ENCODE data around the gene NOTCH3. TPM values are rescaled to one million over a fixed set of nuclear protein-coding genes. Genes with fewer than 3 reads are reported as not detected.
A peak's percentile ranks its signal among the peaks of the same experiment; 100 is the strongest.

The NOTCH3 gene
- total RNA-seq, 2 donors from 2014 or later = 164 to 165 TPM

- no peak for DNase-seq (ENCODE audit: low spot score)
Measured at GRCh38 chr19:15199661-15200552, 888 bp downstream of the NOTCH3 start.

GRCh38 chr19:15198951-15199660, 1.7 kb downstream of the NOTCH3 start:
- intact Hi-C loops (cut with DNase I) = loop anchor here in 1 of 2 donors (5.0 kb wide), 1 partner anchor 48 kb away; no protein-coding TSS in a partner anchor
- DNase-seq (ENCODE audit: low spot score) = no peak

More at GRCh38 chr19:15199661-15200552, 888 bp downstream of the NOTCH3 start:
- intact Hi-C loops (cut with DNase I) = loop anchor here in 1 of 2 donors (5.0 kb wide), 1 partner anchor 47 kb away; no protein-coding TSS in a partner anchor

GRCh38 chr19:15197942-15198341, 2.9 kb downstream of the NOTCH3 start:
- no peak for DNase-seq (ENCODE audit: low spot score)
- intact Hi-C loops (cut with DNase I) = loop anchor here in 1 of 2 donors (5.0 kb wide), 1 partner anchor 49 kb away; no protein-coding TSS in a partner anchor

- DNase-seq (ENCODE audit: low spot score) = no peak
- intact Hi-C loops (cut with DNase I) = loop anchor here in 1 of 2 donors (5.0 kb wide), 1 partner anchor 50 kb away; no protein-coding TSS in a partner anchor
Measured at GRCh38 chr19:15197275-15197941, 3.4 kb downstream of the NOTCH3 start.

- intact Hi-C loops (cut with DNase I) = loop anchor here in 1 of 2 donors (5.0 kb wide), 1 partner anchor 51 kb away; no protein-coding TSS in a partner anchor
Measured at GRCh38 chr19:15196360-15197005, 4.3 kb downstream of the NOTCH3 start.

GRCh38 chr19:15195371-15196334, 5.1 kb downstream of the NOTCH3 start:
- intact Hi-C loops (cut with DNase I) = loop anchor here in 1 of 2 donors (5.0 kb wide), 1 partner anchor 52 kb away; no protein-coding TSS in a partner anchor
- peak; percentile 91 for DNase-seq (ENCODE audit: low spot score)

More at GRCh38 chr19:15196360-15197005, 4.3 kb downstream of the NOTCH3 start:
- DNase-seq (ENCODE audit: low spot score) = no peak

- intact Hi-C loops (cut with DNase I) = loop anchor here in 1 of 2 donors (5.0 kb wide), 1 partner anchor 52 kb away; no protein-coding TSS in a partner anchor
- no peak for DNase-seq (ENCODE audit: low spot score)
Measured at GRCh38 chr19:15194938-15195337, 5.9 kb downstream of the NOTCH3 start.

GRCh38 chr19:15191982-15192381, 8.8 kb downstream of the NOTCH3 start:
- intact Hi-C loops (cut with DNase I) = no loop called here
- DNase-seq (ENCODE audit: low spot score) = no peak

GRCh38 chr19:15191514-15191913, 9.3 kb downstream of the NOTCH3 start:
- no peak for DNase-seq (ENCODE audit: low spot score)
- intact Hi-C loops (cut with DNase I) = no loop called here

GRCh38 chr19:15188851-15189250, 11.9 kb downstream of the NOTCH3 start:
- intact Hi-C loops (cut with DNase I) = loop anchor here in 1 of 2 donors (10.0 kb wide), 2 partner anchors 46 to 176 kb away; partner anchors contain the start of gene EPHX3

GRCh38 chr19:15187026-15188007, 13.5 kb downstream of the NOTCH3 start:
- DNase-seq (ENCODE audit: low spot score) = no peak
- intact Hi-C loops (cut with DNase I) = loop anchor here in 1 of 2 donors (10.0 kb wide), 2 partner anchors 47 to 177 kb away; partner anchors contain the start of gene EPHX3

More at GRCh38 chr19:15188851-15189250, 11.9 kb downstream of the NOTCH3 start:
- DNase-seq (ENCODE audit: low spot score) = no peak

- DNase-seq (ENCODE audit: low spot score) = no peak
Measured at GRCh38 chr19:15185188-15185587, 15.6 kb downstream of the NOTCH3 start.

GRCh38 chr19:15184776-15185175, 16.0 kb downstream of the NOTCH3 start:
- intact Hi-C loops (cut with DNase I) = loop anchor here in 1 of 2 donors (5.0 to 10.0 kb wide), 3 partner anchors 50 to 180 kb away; partner anchors contain the start of gene EPHX3
- DNase-seq (ENCODE audit: low spot score) = no peak

More at GRCh38 chr19:15185188-15185587, 15.6 kb downstream of the NOTCH3 start:
- intact Hi-C loops (cut with DNase I) = loop anchor here in 1 of 2 donors (10.0 kb wide), 2 partner anchors 50 to 180 kb away; partner anchors contain the start of gene EPHX3

GRCh38 chr19:15181394-15181793, 19.4 kb downstream of the NOTCH3 start:
- intact Hi-C loops (cut with DNase I) = loop anchor here in 1 of 2 donors (5.0 to 10.0 kb wide), 3 partner anchors 53 to 183 kb away; partner anchors contain the start of gene EPHX3
- no peak for DNase-seq (ENCODE audit: low spot score)
